Airway epithelial cell (primary cell): ENCODE results near the gene PBXIP1. TPM values are rescaled to one million over a fixed set of nuclear protein-coding genes. Genes with fewer than 3 reads are reported as not detected.

ENCODE experiments used
- total RNA-seq: library from RNA; depleted of rRNA; stranded (reverse); fragments of >200 nt; gene quantifications from 2 replicates; pipeline ENCODE4 v1.2.3, GENCODE V29; 2015

The PBXIP1 gene, protein sequence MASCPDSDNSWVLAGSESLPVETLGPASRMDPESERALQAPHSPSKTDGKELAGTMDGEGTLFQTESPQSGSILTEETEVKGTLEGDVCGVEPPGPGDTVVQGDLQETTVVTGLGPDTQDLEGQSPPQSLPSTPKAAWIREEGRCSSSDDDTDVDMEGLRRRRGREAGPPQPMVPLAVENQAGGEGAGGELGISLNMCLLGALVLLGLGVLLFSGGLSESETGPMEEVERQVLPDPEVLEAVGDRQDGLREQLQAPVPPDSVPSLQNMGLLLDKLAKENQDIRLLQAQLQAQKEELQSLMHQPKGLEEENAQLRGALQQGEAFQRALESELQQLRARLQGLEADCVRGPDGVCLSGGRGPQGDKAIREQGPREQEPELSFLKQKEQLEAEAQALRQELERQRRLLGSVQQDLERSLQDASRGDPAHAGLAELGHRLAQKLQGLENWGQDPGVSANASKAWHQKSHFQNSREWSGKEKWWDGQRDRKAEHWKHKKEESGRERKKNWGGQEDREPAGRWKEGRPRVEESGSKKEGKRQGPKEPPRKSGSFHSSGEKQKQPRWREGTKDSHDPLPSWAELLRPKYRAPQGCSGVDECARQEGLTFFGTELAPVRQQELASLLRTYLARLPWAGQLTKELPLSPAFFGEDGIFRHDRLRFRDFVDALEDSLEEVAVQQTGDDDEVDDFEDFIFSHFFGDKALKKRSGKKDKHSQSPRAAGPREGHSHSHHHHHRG
- total RNA-seq: 27.4 and 28.8 TPM in 2 replicates

DNA sequence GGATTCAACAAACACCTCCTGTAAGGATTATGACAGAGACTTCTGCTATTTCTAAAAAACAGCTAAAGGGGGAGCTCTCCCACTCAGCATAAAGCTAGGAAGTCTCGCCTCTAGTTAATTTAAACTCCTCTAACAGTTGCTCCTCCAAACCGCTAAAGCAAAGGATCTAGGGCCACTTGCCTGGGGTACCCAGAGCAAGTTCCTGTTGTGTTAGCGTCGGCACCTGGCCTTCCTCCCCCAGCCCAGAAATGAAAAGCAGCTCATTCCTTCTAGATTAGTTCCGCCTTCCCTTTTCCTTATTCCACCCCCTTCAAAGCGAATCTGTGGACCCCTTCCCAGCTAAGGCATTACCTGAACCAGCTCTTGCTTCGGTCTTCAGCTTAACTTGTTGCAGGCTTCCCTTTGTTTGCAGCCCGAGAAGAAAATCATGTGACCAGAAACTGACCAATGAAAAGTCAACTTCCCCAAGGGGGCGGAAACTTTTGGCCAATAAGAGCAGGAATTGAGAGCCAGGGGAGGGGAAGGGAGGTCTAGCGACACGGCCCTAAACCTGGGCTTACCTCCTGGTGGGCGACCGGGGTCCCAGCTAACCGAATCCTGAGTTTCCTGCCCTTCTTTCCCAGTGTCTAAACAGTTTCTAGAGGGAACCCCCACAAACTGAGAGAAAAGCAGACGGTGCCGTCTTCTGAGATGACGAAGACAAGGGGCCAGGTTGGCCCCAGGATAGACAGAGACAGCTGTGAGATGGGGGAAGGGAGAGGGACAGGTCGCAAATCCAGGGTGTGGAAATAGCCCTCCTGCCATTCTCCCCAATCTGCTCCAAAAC is at the start of gene PBXIP1:
Gene PBXIP1 (minus strand): TSS at position 382 of the 826 bp plus-strand sequence. CDS start 2,378 bp downstream, outside the sequence.

DNA sequence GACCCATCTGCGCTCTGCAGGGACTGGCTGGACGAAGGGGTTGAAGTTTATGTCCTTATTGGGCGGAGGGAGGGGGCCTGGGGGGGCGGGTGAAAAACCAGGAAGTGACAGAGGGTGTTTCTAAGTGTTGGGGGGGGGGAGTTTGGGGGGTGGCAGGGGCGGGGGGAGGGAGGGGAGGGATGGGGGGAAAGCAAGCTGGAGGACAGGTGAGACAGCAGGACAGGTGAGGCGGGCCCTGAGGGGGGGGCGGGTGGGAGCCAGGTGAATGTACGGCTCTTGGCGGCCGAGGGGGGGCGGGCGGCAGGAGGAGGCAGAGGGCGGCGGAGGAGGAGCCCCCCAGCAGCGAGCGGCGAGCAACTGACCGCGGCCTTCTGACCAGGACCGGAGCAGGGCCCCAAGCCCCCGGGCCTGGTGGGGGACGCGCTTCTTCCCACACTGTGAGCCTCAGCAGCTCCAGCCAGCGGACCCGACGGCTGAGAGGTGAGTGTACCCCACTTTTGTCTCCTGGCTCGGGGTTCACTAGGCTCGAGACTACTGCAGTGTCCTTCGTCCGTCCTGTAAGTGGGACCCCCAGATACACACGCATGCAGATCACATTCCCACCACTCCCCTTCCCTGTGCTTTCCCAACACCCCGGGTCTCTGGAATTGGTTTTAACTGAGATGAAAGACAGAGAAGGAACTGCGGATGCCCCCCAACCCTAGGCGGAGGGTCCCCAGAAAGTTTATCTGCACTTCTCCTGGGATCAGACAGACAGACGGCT is 46.7 kb upstream of the PBXIP1 start, which contains the start of gene ZBTB7B:
Gene ZBTB7B (plus strand): TSS at position 339 of the 763 bp plus-strand sequence. CDS start 11,859 bp downstream, outside the sequence.

DNA sequence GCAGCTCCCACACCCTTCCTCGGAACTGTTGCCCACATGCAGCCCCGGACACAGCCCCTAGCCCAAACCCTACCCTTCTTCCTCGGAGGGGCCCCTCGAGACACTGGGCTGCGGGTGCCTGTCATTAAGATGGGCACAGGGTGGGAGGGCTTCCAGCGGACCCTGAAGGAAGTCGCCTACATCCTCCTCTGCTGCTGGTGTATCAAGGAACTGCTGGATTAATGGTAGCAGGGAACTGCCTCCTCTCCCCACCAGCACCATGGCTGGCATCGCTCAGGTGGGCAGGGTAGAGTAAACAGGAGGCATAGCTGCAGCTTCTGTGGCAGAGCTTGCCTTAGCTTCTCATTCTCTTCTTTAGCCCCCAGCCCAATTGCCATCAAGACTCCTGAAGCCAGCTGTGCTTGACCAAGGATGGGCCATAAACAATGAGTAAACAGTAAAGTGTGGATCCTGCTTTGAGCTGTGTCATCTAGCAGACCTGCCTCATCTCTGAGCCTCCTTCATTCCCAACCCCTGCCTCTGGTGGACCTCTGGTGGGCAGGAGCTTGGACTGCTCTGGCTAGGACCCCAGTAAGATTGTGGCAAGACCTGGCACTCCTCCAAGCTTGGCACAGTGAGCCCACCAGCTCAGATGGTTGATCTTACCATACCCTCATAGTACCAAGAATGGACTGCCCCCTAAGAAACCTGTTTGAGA is 37.8 kb upstream of the PBXIP1 start, which contains the start of gene LENEP:
Gene LENEP (plus strand): TSS at position 15 of the 697 bp plus-strand sequence. CDS start 22 bp downstream, at position 37.

DNA sequence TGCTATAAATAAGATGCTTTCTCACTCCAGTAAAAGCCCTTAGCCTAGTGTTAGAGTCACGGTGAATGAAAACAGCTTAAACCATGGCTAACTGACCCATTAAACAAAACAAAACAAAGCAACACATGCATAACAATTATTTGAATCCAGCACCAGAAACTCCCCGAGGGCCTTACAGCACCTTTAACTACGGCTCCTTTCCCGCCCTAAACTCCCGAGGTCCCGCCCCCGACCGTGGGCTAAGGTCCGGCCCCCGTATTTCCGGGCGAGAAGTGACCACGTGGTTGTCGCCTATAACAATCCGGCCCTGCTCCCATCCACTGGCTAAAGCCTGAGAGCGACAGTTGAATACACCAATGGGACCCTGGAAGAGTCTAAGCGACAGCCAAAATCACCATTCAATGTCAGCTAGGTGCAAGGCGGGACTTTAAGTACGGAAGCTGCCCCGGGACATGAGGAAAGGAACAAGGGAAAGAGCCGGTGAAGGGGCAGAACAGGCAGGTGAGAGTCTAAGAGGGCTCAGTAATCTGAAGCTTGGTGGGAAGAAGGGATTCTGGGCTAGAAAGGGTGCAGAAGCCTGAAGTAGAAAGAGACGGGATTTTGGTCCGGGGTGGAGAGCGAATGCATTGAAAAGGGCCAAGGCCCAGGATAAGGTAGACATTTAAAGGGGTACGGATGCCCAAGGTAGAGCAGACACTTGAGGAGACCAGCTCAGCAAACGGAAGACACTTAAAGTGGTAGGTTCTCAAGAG is 27.2 kb upstream of the PBXIP1 start, which contains the start of gene FLAD1:
Gene FLAD1 (plus strand): TSS at position 448 of the 752 bp plus-strand sequence. CDS start 351 bp downstream, outside the sequence.

DNA sequence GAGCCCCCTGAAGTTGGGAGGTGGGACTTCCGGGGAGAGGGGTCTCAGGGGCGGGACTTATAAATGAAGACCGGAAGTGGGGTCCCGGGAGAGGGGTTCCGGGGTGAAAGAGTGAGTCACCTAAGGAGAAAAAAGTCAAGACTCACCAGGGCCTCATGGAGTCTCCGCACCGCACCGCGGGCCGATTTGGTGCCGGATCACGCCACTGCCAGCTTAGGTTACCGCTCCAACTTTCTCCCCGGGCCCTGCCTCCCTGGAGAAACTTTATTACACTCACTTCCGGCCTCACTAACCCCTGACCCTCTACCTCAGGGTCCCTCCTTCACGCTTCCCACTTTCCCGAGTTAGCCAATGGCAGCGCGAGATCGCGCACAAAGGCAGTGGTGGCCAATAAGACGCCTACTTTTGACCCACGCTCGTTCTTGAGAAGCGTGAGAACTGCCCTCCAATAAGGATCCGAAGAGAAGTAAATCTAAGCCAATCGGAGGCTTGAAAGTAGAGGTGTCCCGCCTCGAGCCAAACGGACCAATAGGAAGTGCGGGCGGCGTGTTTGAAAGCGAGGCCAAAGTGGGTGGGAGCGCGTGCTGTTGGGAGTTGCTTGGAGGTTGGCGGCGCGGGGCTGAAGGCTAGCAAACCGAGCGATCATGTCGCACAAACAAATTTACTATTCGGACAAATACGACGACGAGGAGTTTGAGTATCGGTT is 18.4 kb upstream of the PBXIP1 start, which contains the start of gene CKS1B:
Gene CKS1B (plus strand): TSS at position 580 of the 706 bp plus-strand sequence. CDS start 65 bp downstream, at position 645.

DNA sequence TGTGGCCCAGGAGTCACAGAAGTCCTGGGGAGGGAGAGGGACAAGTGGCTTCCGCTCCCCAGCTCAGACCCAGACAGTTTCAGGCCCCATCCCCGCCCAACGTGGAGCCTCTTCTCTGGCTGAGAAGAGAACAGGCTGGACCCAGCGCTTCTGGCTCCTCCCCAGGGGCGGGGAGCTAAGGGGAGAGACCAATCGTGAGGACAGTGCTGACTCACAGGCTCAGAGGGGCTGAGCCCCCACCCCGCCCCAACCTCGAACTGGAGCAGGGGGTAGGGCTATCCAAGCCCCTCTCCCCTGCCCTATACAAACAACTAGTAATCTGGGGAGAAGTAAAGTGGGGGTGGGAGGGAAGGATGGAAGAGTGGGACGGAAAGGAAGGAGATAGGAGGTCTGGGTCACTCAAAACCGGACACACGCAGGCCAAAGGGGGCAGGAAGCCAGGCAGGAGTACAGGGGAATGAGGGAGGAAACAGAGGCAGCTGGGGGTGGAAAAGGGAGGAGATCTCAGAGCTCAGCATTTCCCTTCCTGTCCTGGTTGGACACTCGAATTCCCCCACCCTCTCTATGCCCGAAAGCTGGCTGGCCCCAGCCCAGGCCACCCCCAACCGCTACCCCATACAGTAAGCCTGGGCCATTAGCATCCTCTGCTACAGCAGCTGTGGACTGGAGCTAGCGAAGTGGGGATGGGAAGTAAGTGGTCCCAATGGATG is 14.9 kb upstream of the PBXIP1 start, which contains the start of gene SHC1:
Gene SHC1 (minus strand): TSS at position 117 of the 710 bp plus-strand sequence. CDS start 221 bp downstream, outside the sequence.

DNA sequence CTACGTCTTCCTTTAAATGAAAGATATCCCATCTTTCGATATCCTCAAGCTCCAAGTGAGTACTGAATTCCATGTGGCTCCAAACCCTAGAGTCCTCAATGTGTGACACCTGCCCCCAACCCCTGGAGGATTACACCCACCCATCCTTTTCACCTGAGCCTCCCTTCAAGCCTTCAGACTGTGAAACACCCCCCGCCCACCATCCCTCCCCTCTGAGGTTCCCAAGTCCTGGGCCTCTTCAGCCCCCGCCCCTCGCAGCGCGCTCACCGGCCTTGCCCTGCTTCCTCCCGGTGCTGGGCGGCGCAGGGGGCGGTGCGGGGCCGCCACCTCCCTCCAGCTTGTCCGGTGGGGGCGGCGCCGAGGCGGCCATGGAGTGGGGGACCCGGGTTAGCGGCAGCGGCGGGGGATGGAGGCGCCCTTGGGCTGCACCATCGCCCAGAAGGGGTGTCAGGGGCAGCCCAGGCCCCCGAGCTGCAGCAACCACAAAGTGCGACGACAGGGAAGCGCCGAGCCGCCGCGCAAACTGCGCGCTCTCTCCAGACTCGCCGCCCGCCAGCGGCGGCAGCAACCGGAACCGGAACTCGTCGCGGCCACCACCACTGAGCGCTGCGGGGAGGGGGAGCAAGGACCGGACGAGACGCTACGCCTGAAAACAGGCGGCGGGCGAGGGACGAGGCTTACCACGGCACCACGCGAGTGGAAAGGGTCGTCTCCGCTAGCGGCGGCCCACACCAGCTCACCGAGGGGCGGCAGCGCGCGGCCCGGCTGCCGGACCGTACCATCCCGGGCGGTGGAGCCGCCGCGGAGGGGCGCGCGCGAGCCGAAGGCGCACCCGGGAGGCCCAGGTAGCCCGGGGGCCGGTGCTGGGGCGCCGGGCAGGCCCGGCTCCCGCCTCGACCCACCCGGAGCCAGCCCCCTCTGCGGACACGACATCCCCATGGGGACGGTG is 5.6 kb upstream of the PBXIP1 start, which contains the start of gene PYGO2:
Gene PYGO2 (minus strand): TSS at position 576 of the 949 bp plus-strand sequence. CDS start 206 bp downstream, at position 370.

DNA sequence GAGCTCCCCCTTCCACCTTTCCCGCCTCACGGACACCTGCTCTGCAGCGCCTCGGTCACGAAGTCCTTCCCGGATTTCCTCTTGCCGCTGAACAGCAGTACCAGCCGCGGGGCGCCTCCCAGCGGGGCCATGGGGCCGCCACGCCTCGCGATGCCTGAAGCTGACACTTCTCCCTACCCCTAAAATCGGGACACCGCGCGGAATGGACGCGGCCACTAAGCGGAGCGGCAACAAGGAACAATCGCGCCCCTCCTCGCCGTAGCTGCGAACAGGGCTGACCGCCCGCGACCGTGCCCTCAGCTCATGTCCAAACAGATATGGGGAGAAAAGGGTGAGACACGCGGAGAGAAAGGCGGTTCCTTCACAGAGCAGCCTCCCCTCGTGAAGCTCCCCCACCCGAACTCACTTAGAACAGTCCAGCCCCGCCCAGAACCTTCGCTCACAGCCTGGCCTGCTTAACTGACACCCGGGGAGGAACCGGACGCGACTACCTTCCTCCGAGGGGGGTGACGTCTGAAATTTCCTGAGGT is 19.3 kb downstream of the PBXIP1 start, which contains the start of gene PMVK:
Gene PMVK (minus strand): TSS at position 165 of the 530 bp plus-strand sequence. CDS start 34 bp downstream, at position 131.

Other genes with a start within 250 kb of the PBXIP1 start
- gene KCNN3, start 85.8 kb downstream of the PBXIP1 start, total RNA-seq: 0.07 TPM in 1 of 2 replicates, not detected in the other
- gene PMVK, start 19.4 kb downstream of the PBXIP1 start, total RNA-seq: 13.7 and 14.2 TPM in 2 replicates
- gene PYGO2, start 5.7 kb upstream of the PBXIP1 start, total RNA-seq: 15.3 and 24.6 TPM in 2 replicates
- 256 and 325 TPM in 2 replicates for gene SHC1, start 14.6 kb upstream of the PBXIP1 start, total RNA-seq
- gene CKS1B, start 18.6 kb upstream of the PBXIP1 start, total RNA-seq: 208 and 242 TPM in 2 replicates
- 32.0 and 42.0 TPM in 2 replicates for gene FLAD1, start 27.2 kb upstream of the PBXIP1 start, total RNA-seq
- gene LENEP, start 37.5 kb upstream of the PBXIP1 start, total RNA-seq: 0.92 TPM in 1 of 2 replicates, not detected in the other
- gene ZBTB7B, start 46.7 kb upstream of the PBXIP1 start, total RNA-seq: 67.2 and 89.0 TPM in 2 replicates
- gene DCST2, start 77.7 kb upstream of the PBXIP1 start, total RNA-seq: 0.07 TPM in 1 of 2 replicates, not detected in the other
- gene DCST1, start 77.7 kb upstream of the PBXIP1 start, total RNA-seq: not detected in 2 replicates
- gene ADAM15, start 95.2 kb upstream of the PBXIP1 start, total RNA-seq: 296 and 381 TPM in 2 replicates
- 25.0 and 26.7 TPM in 2 replicates for gene EFNA4, start 107.6 kb upstream of the PBXIP1 start, total RNA-seq
- gene EFNA3, start 122.7 kb upstream of the PBXIP1 start, total RNA-seq: 20.9 and 33.1 TPM in 2 replicates
- gene EFNA1, start 171.8 kb upstream of the PBXIP1 start, total RNA-seq: 26.1 and 41.9 TPM in 2 replicates
- 46.4 and 54.8 TPM in 2 replicates for gene SLC50A1, start 179.8 kb upstream of the PBXIP1 start, total RNA-seq
- 32.6 and 44.4 TPM in 2 replicates for gene DPM3, start 184.4 kb upstream of the PBXIP1 start, total RNA-seq
- gene KRTCAP2, start 217.2 kb upstream of the PBXIP1 start, total RNA-seq: 88.1 and 130 TPM in 2 replicates
- gene TRIM46, start 217.8 kb upstream of the PBXIP1 start, total RNA-seq: 1.8 and 3.0 TPM in 2 replicates